GM19043 (cell line): ENCODE data around the gene PRKAG2.

ENCODE experiments used
- ATAC-seq: cut with Tn5 transposase; IDR thresholded peaks from one replicate; pipeline ENCODE4 v1.9.1; 2021; ENCODE audit warnings: low read depth; ENCODE audit not compliant: unreplicated experiment

The PRKAG2 gene

DNA sequence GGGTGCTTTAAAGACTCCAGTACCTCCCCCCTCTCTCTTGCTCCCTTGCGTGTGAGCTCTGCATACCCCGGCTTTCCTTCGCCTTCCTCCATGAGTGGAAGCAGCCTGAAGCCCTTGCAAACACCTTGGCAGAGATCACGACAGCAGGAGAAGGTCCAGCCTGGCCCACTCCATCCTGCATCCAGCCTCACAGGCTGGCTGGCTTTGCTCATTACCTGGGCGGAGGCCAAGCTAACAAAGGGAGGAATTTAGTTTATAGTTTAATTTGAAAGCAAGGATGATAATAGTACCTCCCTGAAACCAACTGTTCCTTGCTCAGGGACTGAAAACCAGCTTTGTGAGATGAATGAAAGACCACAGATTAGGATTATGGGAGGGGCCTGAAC is 99.4 kb downstream of the PRKAG2 start:
- ATAC-seq: no peak

DNA sequence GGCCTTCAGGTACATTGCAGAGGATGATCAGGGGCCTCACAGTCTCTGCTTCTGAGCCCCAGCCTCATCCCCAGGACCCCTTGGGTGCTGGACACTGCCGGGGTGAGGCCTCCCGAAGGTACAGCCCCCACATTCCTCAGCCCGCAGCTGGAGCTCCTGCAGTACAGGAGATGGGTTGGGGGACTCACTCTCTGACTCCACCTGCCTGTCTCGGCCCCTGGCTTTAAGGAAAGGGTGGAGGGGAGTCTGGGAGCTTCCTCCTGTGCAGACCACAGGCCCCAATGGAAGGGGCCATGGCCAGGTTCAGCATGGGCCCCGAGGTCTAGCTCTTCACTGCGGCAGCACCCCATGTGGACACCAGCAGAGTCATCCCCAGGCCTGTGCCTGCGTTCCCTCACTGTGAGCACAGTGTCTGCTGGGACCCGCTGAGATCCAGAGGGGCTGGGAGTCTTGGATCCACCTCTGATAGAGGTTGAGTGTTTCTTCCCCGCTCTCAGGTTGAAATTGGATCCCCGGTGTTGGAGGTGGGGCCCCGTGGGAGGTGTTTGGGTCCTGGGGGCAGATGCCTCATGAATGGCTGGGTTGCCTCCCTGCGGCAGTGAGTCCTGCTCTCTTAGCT is 99.9 kb downstream of the PRKAG2 start:
- no peak for ATAC-seq

GRCh38 chr7:151776446-151776845 is 100.5 kb downstream of the PRKAG2 start:
- ATAC-seq: no peak

- no peak for ATAC-seq
Measured at GRCh38 chr7:151775547-151776443, 101.1 kb downstream of the PRKAG2 start.

DNA sequence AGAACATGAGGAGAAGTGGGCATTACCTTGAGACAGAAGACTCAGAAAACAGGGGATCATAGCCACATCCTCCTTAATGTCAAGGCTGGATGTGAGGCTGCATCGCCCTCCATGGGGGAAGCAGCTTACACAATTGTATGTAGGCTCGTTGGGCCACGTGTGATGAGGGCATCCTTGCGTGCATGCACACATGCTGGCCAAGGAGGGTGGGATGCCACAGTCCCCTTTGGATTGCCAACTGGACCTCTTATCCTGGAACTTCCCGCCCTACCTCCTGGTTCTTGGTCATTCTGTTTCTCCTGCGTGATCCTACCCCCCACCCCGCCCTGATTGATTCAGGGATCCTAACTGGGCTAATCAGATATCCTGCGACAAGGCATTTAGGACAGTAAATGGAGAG is 102.0 kb downstream of the PRKAG2 start:
- no peak for ATAC-seq

GRCh38 chr7:151773797-151774196 is 103.1 kb downstream of the PRKAG2 start:
- no peak for ATAC-seq

GRCh38 chr7:151770232-151770631 is 106.7 kb downstream of the PRKAG2 start:
- ATAC-seq: no peak

DNA sequence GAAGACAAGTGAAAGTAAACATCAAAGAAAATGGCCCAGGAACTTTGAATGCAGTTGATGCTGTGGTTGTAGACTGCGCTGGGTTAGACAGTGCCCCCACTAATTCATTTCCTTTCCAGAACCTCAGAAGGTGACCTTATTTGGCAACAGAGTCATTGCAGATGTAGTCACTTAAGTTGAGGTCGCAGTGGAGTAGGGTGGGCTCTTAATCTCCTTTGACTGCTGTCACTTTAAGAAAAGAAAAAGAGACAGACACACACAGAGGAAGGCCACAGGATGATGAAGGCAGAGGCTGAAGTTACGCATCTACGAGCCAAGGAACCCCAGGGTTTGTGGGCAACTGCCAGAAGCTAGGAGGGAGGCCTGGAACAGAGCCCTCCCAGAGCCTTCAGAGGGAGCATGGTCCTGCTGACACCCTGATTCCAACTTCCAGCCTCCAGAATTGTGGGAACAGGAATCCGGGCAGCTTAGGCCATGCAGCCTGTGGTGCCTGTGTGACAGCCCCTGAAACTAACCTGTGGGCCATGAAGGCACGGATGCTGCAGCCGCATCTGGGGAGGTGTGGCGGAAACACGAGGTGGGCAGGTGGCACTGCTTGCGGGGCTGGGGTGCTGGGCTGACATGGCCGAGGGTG is 107.6 kb downstream of the PRKAG2 start:
- peak; percentile 65 for ATAC-seq

GRCh38 chr7:151768805-151769187 is 108.1 kb downstream of the PRKAG2 start:
- no peak for ATAC-seq

- no peak for ATAC-seq
Measured at GRCh38 chr7:151767557-151767956, 109.4 kb downstream of the PRKAG2 start.

GRCh38 chr7:151764056-151764920 is 112.6 kb downstream of the PRKAG2 start:
- ATAC-seq: no peak

DNA sequence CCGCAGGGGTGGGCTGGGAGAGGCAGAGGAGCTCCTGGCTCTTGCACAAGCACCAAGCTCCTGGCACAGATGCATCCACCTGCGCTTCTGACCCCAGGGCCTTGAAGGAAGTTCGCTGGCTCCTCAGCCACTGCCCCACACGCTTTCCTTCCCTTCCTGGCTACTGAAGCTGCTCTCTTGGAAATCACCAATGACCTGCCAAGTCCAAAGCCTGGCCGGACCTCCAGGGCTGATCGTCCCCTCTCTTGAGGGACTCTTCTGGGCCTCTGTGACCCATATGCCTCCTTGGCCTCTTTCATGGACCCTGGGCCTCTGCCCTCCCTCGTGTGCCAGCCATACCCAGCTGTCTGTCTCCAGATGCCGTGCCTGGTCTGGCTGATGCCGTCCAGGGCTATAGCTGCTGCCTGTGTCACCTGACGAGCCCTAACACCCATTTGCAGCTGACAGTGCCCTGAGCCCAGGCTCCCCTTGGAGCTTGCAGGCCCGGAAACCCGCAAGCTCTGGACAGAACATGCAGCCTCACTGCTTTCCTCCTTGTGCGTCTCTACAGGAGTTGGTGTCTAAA is 113.4 kb downstream of the PRKAG2 start:
- ATAC-seq: no peak

- no peak for ATAC-seq
Measured at GRCh38 chr7:151762583-151763245, 114.2 kb downstream of the PRKAG2 start.

DNA sequence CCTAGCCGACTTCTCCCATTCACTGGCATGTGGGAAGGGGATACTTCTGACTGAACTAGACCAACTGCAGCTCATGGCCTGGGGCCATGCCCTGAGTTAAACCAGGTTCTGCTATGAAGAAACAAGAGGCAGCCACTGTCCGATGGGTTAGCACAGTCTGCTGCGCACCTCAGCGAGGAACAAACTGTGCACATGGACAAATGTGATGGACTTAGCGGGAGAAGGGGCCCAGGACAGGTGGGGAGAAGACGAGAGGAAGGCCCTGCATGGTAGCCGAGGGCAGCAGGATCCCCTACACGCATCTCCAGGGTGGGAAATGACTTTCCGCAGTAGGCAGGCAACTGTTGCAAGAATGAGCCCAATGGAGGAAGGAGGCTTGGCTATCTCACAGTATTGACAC is 115.0 kb downstream of the PRKAG2 start:
- ATAC-seq: no peak

- ATAC-seq: no peak
Measured at GRCh38 chr7:151761231-151761630, 115.7 kb downstream of the PRKAG2 start.

DNA sequence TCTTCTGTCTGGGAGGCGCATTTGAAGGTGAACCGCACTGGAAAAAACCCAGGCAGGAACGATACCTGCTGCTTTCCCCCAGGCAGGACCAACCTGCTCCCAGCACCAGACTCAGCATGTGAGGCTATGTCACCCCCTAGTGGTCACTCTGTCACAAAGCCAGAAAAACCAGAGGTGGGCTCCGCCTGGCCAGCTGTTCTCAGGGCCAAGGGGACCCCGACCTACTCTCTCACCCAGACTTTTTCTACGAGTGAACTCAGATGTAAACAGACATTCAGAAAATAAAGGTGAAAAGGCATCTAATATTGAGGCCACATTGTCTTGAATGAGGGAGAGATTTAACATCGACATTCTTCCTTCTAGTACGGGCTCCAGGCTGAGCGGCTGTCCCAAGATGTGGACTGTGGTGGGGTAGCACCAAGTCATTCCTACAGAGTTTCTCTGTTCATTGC is 117.3 kb downstream of the PRKAG2 start:
- ATAC-seq: no peak

GRCh38 chr7:151758622-151759540 is 118.0 kb downstream of the PRKAG2 start:
- ATAC-seq: no peak

DNA sequence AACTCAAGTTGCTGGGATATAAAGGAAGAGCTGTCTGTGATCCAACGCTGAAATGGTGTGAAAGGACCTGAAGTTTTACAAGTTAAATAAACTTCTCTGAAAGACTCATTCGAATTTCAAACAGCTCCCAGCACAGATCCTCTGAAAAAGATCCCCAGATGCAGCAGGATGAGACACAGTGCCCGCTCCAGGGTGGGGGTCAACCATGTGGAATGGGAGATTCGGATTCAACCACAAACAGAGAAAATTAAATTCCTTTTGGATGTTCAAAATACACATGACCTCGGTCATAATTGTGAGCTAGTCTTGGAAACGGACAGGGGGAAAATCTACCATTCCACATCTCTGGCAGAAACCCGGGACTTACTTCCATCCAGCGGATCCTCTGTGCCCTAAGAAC is 119.6 kb downstream of the PRKAG2 start:
- no peak for ATAC-seq

DNA sequence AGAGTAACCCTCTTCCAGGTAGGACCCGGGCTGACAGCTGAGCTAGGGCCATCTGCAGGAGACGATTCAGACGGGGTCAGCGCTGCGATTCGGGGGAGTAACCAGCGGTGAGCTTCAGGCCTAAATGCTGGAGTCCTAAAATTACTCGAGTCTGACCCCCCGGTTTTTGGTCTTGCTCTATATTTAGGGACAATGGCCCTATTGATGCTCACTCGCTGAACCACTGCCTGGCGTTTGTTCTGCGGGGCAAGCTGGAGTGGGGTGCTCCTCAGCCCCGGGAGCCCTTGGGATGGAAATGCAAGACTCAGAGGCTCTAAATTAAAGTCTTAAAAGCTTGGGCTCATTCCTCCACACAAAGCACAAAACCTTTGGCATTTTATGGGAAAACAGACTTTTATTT is 120.0 kb downstream of the PRKAG2 start:
- no peak for ATAC-seq
